HEK293T (cell line): Measurements from ENCODE around the gene IL12RB2.

Source experiments
- CTCF ChIA-PET: fragments of 350-600 bp; formaldehyde crosslinking; extraction: SDS; loops from one replicate; lab custom pipeline; 2021; ENCODE audit warnings: antibody characterized with exemption, inconsistent platforms; lab: Yijun Ruan, JAX
- POLR2A ChIA-PET: fragments of 350-600 bp; formaldehyde crosslinking; extraction: SDS; loops from one replicate; lab custom pipeline; 2020; ENCODE audit warnings: antibody characterized with exemption, inconsistent platforms; lab: Yijun Ruan, JAX
- DNase-seq: peaks from one replicate; pipeline ENCODE4 v3.0.0; 2012; ENCODE audit warnings: mixed read lengths; ENCODE audit errors: extremely low spot score
- ARNT ChIP-seq: fragments of 450-650 bp; IDR thresholded peaks from 2 replicates; pipeline ENCODE4 v1.6.1; 2017; ENCODE audit warnings: mild to moderate bottlenecking
- BHLHE40 ChIP-seq: fragments of 450-650 bp; IDR thresholded peaks from 2 replicates; pipeline ENCODE4 v1.6.1; 2016; ENCODE audit warnings: mild to moderate bottlenecking, moderate library complexity, borderline replicate concordance
- CTBP1 ChIP-seq: fragments of 450-650 bp; IDR thresholded peaks from 2 replicates; pipeline ENCODE4 v1.6.1; 2016; ENCODE audit warnings: borderline replicate concordance
- ELF4 ChIP-seq: fragments of 450-650 bp; IDR thresholded peaks from 2 replicates; pipeline ENCODE4 v1.6.1; 2017; ENCODE audit warnings: antibody characterized with exemption
- FOXA1 ChIP-seq: fragments of 450-650 bp; IDR thresholded peaks from 2 replicates; pipeline ENCODE4 v1.6.1; 2016; ENCODE audit warnings: mild to moderate bottlenecking
- FOXK2 ChIP-seq: fragments of 450-650 bp; IDR thresholded peaks from 2 replicates; pipeline ENCODE4 v1.6.1; 2016; ENCODE audit warnings: mild to moderate bottlenecking
- FOXM1 ChIP-seq: fragments of 450-650 bp; IDR thresholded peaks from 2 replicates; pipeline ENCODE4 v1.6.1; 2017; ENCODE audit warnings: mild to moderate bottlenecking, borderline replicate concordance
- HDGF ChIP-seq: fragments of 450-650 bp; IDR thresholded peaks from 2 replicates; pipeline ENCODE4 v1.6.1; 2017; ENCODE audit warnings: antibody characterized with exemption, borderline replicate concordance
- L3MBTL2 ChIP-seq: fragments of 450-650 bp; conservative IDR thresholded peaks from 2 replicates; pipeline ENCODE4 v1.6.1; 2016; ENCODE audit warnings: mild to moderate bottlenecking
- LEF1 ChIP-seq: fragments of 450-650 bp; IDR thresholded peaks from 2 replicates; pipeline ENCODE4 v1.6.1; 2017; ENCODE audit warnings: mild to moderate bottlenecking, borderline replicate concordance
- NFRKB ChIP-seq: fragments of 450-650 bp; IDR thresholded peaks from 2 replicates; pipeline ENCODE4 v1.6.1; 2016; ENCODE audit warnings: mild to moderate bottlenecking, moderate library complexity
- PKNOX1 ChIP-seq: fragments of 450-650 bp; IDR thresholded peaks from 2 replicates; pipeline ENCODE4 v1.6.1; 2016
- SP1 ChIP-seq: fragments of 450-650 bp; IDR thresholded peaks from 2 replicates; pipeline ENCODE4 v1.6.1; 2017
- SUZ12 ChIP-seq: fragments of 450-650 bp; IDR thresholded peaks from 2 replicates; pipeline ENCODE4 v1.6.1; 2016; ENCODE audit warnings: mild to moderate bottlenecking
- TARDBP ChIP-seq: fragments of 450-650 bp; IDR thresholded peaks from 2 replicates; pipeline ENCODE4 v1.6.1; 2016
- ZNF384 ChIP-seq: fragments of 450-650 bp; IDR thresholded peaks from 2 replicates; pipeline ENCODE4 v1.6.1; 2016

The IL12RB2 gene

GRCh38 chr1:67308136-67308535 lies 463 bp downstream of the IL12RB2 start:
- POLR2A ChIA-PET: no interaction called here
- TF ChIP-seq SUZ12: no peak
- TF ChIP-seq FOXA1: no peak
- no peak for TF ChIP-seq CTBP1
- no peak for TF ChIP-seq SP1
- no peak for TF ChIP-seq HDGF
- no peak for TF ChIP-seq PKNOX1
- CTCF ChIA-PET: no interaction called here
- no peak for DNase-seq

GRCh38 chr1:67312615-67313014 lies 4.9 kb downstream of the IL12RB2 start:
- ChIA-PET POLR2A (no interaction called here), CTCF (no interaction called here)
- TF ChIP-seq NFRKB (no peak), CTBP1 (no peak), FOXM1 (no peak), L3MBTL2 (no peak), BHLHE40 (no peak), SP1 (no peak), LEF1 (no peak), FOXA1 (no peak)
- DNase-seq: no peak

GRCh38 chr1:67313934-67314671 lies 6.4 kb downstream of the IL12RB2 start:
- DNase-seq: no peak
- ChIA-PET CTCF (interaction anchor here (1.0 kb wide), 1 partner anchor 102 kb away, joined by 6 read pairs; no protein-coding TSS in a partner anchor), POLR2A (no interaction called here)
- TF ChIP-seq CTBP1 (no peak), TARDBP (no peak), SP1 (no peak), ARNT (no peak), ELF4 (no peak), SUZ12 (no peak), L3MBTL2 (no peak), FOXM1 (no peak), PKNOX1 (no peak), HDGF (no peak), BHLHE40 (no peak), FOXA1 (no peak), ZNF384 (no peak), NFRKB (no peak)

- no peak for DNase-seq
- ChIA-PET CTCF (interaction anchor here (1.0 kb wide), 1 partner anchor 103 kb away, joined by 6 read pairs; no protein-coding TSS in a partner anchor), POLR2A (no interaction called here)
- no peak for TF ChIP-seq ELF4
- no peak for TF ChIP-seq FOXM1
- TF ChIP-seq ARNT: no peak
- TF ChIP-seq SP1: no peak
- no peak for TF ChIP-seq SUZ12
- no peak for TF ChIP-seq TARDBP
- TF ChIP-seq FOXA1: no peak
- TF ChIP-seq CTBP1: no peak
- no peak for TF ChIP-seq HDGF
- TF ChIP-seq NFRKB: no peak
- TF ChIP-seq ZNF384: no peak
- TF ChIP-seq PKNOX1: no peak
- TF ChIP-seq FOXK2: no peak
- TF ChIP-seq L3MBTL2: no peak
- no peak for TF ChIP-seq BHLHE40
- no peak for TF ChIP-seq LEF1
Measured at GRCh38 chr1:67314696-67315095, 7.0 kb downstream of the IL12RB2 start.

GRCh38 chr1:67316180-67316902 lies 8.7 kb downstream of the IL12RB2 start:
- ChIA-PET CTCF (no interaction called here), POLR2A (no interaction called here)
- DNase-seq: no peak
- TF ChIP-seq L3MBTL2 (no peak), HDGF (no peak), LEF1 (no peak), FOXA1 (no peak), FOXK2 (no peak), ELF4 (no peak), ZNF384 (no peak), BHLHE40 (no peak), SP1 (no peak), SUZ12 (no peak), ARNT (no peak), TARDBP (no peak), NFRKB (no peak)

GRCh38 chr1:67316918-67317317 lies 9.2 kb downstream of the IL12RB2 start:
- no peak for DNase-seq
- POLR2A ChIA-PET: no interaction called here
- no peak for TF ChIP-seq L3MBTL2
- TF ChIP-seq SUZ12: no peak
- no peak for TF ChIP-seq ZNF384
- no peak for TF ChIP-seq FOXM1
- no peak for TF ChIP-seq SP1
- no peak for TF ChIP-seq PKNOX1
- TF ChIP-seq LEF1: no peak
- no peak for TF ChIP-seq FOXK2
- TF ChIP-seq ARNT: no peak
- CTCF ChIA-PET: no interaction called here
